Fibroblast of villous mesenchyme (primary cell): Measurements from ENCODE around the gene DPYD. TPM values are rescaled to one million over a fixed set of nuclear protein-coding genes. Genes with fewer than 3 reads are reported as not detected.

Source experiments
- DNase-seq: peaks from one replicate; pipeline ENCODE4 v3.0.0-alpha.2; 2010; ENCODE audit warnings: low read depth
- H3K4me3 ChIP-seq: 2 replicates; pipeline ENCODE4 v1.5.1; 2011; ENCODE audit warnings: low read depth, mild to moderate bottlenecking, low read length
- CTCF ChIP-seq: IDR thresholded peaks from 2 replicates; pipeline ENCODE4 v1.5.1; 2012; ENCODE audit warnings: low read depth, mild to moderate bottlenecking, low read length; ENCODE audit not compliant: insufficient read depth
- total RNA-seq: library from RNA; depleted of rRNA; stranded (reverse); fragments of >200 nt; gene quantifications from 2 replicates; pipeline ENCODE4 v1.2.3, GENCODE V29; 2012

DPYD gene
- total RNA-seq, 1 donor: 48.4 TPM

- no peak for DNase-seq
- TF ChIP-seq CTCF: no peak
- no peak overlapping the region for H3K4me3 ChIP-seq
These were observed 777.5 kb downstream of the DPYD start for GRCh38 chr1:97143236-97143882.

- DNase-seq: no peak
- TF ChIP-seq CTCF: no peak
These were observed 780.2 kb downstream of the DPYD start for GRCh38 chr1:97140611-97141010.

GRCh38 chr1:97139512-97139911, 781.3 kb downstream of the DPYD start:
- no peak for TF ChIP-seq CTCF
- no peak for DNase-seq
- H3K4me3 ChIP-seq: no peak overlapping the region

More at GRCh38 chr1:97140611-97141010, 780.2 kb downstream of the DPYD start:
- no peak overlapping the region for H3K4me3 ChIP-seq

GRCh38 chr1:97138515-97139032, 782.3 kb downstream of the DPYD start:
- no peak for TF ChIP-seq CTCF
- no peak overlapping the region for H3K4me3 ChIP-seq
- DNase-seq: no peak

GRCh38 chr1:97137862-97138514, 782.8 kb downstream of the DPYD start:
- DNase-seq: peak; percentile 66
- peak; percentile 69 for TF ChIP-seq CTCF
- no peak overlapping the region for H3K4me3 ChIP-seq

GRCh38 chr1:97136996-97137395, 783.8 kb downstream of the DPYD start:
- H3K4me3 ChIP-seq: no peak overlapping the region
- TF ChIP-seq CTCF: no peak
- no peak for DNase-seq
